Heart right ventricle (tissue), 16 donors: Measurements from ENCODE around the gene HSD11B1L. TPM values are rescaled to one million over a fixed set of nuclear protein-coding genes. Genes with fewer than 3 reads are reported as not detected.

ENCODE experiments used
- ATAC-seq, 8 donors: fragments of 200-7000 bp; cut with Tn5 transposase; one replicate each; pipeline ENCODE4 v1.9.1; 2020; ENCODE audit warnings: mild to moderate bottlenecking in 8 of 8, moderate library complexity in 8 of 8, moderate number of reproducible peaks in 1 of 8
- DNase-seq, 2 donors: peaks; one replicate each; pipeline ENCODE4 v3.0.0-alpha.2; 2020
- H3K27ac ChIP-seq, 10 donors: fragments of 200-600 bp; sonication (generic) in 2 of 10; one replicate each; pipeline versions ENCODE4 v1.5.0 to v1.8.0; 2020 to 2022; ENCODE audit warnings: mild to moderate bottlenecking in 3 of 10
- H3K27me3 ChIP-seq, 7 donors: fragments of 200-600 bp; one replicate each; pipeline ENCODE4 v1.8.0; 2021 to 2022; ENCODE audit warnings: mild to moderate bottlenecking in 2 of 7
- H3K36me3 ChIP-seq, 9 donors: fragments of 200-600 bp; sonication (generic) in 1 of 9; one replicate each; pipeline versions ENCODE4 v1.5.0 to v1.8.0; 2020 to 2022; ENCODE audit warnings: mild to moderate bottlenecking in 2 of 9
- H3K4me1 ChIP-seq, 9 donors: fragments of 200-600 bp; sonication (generic) in 1 of 9; one replicate each; pipeline versions ENCODE4 v1.5.0 to v1.8.0; 2020 to 2022; ENCODE audit warnings: mild to moderate bottlenecking in 4 of 9
- H3K4me3 ChIP-seq, 10 donors: fragments of 200-600 bp; sonication (generic) in 2 of 10; one replicate each; pipeline versions ENCODE4 v1.5.0 to v1.8.0; 2020 to 2022; ENCODE audit warnings: mild to moderate bottlenecking in 7 of 10, moderate library complexity in 2 of 10
- H3K9me3 ChIP-seq, 11 donors: fragments of 200-600 bp in 10 of 11; sonication (generic) in 2 of 11; one replicate each; pipeline versions ENCODE4 v1.5.0 to v1.8.0; 2013 to 2022; ENCODE audit warnings: mild to moderate bottlenecking in 2 of 11, control low read depth in 1 of 11, moderate library complexity in 1 of 11
- CTCF ChIP-seq, 9 donors: fragments of 200-600 bp; sonication (generic) in 2 of 9; IDR thresholded peaks; one replicate each; pipeline versions ENCODE4 v1.5.0 to v1.8.0; 2021 to 2022; ENCODE audit warnings: antibody characterized with exemption in 9 of 9, mild to moderate bottlenecking in 5 of 9, moderate library complexity in 1 of 9
- WGBS, 2 donors: extraction: QIAGEN DNeasy Blood & Tissue Kit; methylation state at CpG; one replicate each; pipeline ENCODE4 v1.1.7; 2013; ENCODE audit warnings: inconsistent platforms in 1 of 2; 5-methylcytosine and 5-hydroxymethylcytosine counted together
- intact Hi-C, 10 donors: fragments of 100-400 bp; cut with DNase I; formaldehyde crosslinking; loops; one replicate each; pipeline versions ENCODE4 v1.11.1 to v1.14.2; 2022
- polyA plus RNA-seq, 2 donors: library from polyadenylated mRNA; stranded (reverse); fragments of 200-250 nt; gene quantifications; one replicate each; pipeline ENCODE4 v1.2.3, GENCODE V29; 2013
- total RNA-seq, 10 donors: library from RNA; stranded (reverse); fragmentation: NEBNext Ultra II Directional in 3 of 10; extraction: Animal tissue kit (Norgen Biotek cat#: 25700) in 3 of 10; gene quantifications; one replicate each; pipeline versions ENCODE4 v1.2.1 to v1.2.4, GENCODE V29; 2021 to 2023
- donor health status: Arrhythmogenic right ventricular cardiomyopathy.
- donor health status: ischemic (EF 13 %, LVEDD 7.1; RV severe dilation, severe dysfunction).
- donor health status: healthy with polysubstance abuse.
- donor health status: DM: no; HTN: yes; CAD: no.
- donor health status: DM: no; HTN: no; CAD: no.
- donor health status: ischemic (EF 25% LVEDD 6.9; RV normal size, moderate dysfunction).
- donor health status: ischemic (EF 25% LVEDD 5.7; RV mildly dilated, moderate dysfunction).
- donor health status: healthy.
- donor health status: DM: yes; HTN: yes; CAD: no.
- donor health status: Ischemic cardiomyopathy.
- donor health status: ischemic (EF 35%, LVEDD 5.7; RV mildly dilated, moderate dysfunction).
- donor health status: nonischemic (EF 11% LVEDD 7.7; RV severe dilation, severe dysfunction).
- donor health status: DM: yes; HTN: yes; CAD: no.
- donor health status: PGD.
- donor health status: ischemic (EF 29% LVEDD 5.4; RV normal size, mild dysfunction).
- donor health status: nonischemic (EF 23%, LVEDD 6.1; RV moderate dilation, normal function).

The HSD11B1L gene
- total and polyA plus RNA-seq, 12 donors: 3.3 to 13.2 (median 4.3) TPM

- intact Hi-C loops: no loop called here
- Histone ChIP-seq H3K9me3 (no peaks in the 10 kb centered on the region), H3K27me3 (no peaks in the 10 kb centered on the region), H3K4me1 (peaks cover 2 to 14% (median 10%) of the 10 kb centered on the region in 9 donors), H3K4me3 (no peak overlapping the region), H3K27ac (no peak overlapping the region), H3K36me3 (peaks cover 7 to 91% (median 61%) of the 10 kb centered on the region in 9 donors)
- no peak for DNase-seq
- 77 to 78% methylated on average over 20 to 25 of the region's 25 CpGs for WGBS, 2 donors
- no peak for TF ChIP-seq CTCF (IDR thresholded peaks at IDR 0.05)
- no peak for ATAC-seq
Measured at GRCh38 chr19:5697022-5697889, 16.4 kb downstream of the HSD11B1L start.

GRCh38 chr19:5697890-5698634 is 17.2 kb downstream of the HSD11B1L start:
- Histone ChIP-seq H3K4me3 (no peak overlapping the region), H3K9me3 (no peaks in the 10 kb centered on the region), H3K27me3 (no peaks in the 10 kb centered on the region), H3K4me1 (peaks cover 0 to 6% (median 2%) of the 10 kb centered on the region in 9 donors), H3K27ac (no peak overlapping the region), H3K36me3 (peaks cover 7 to 86% (median 56%) of the 10 kb centered on the region in 9 donors)
- DNase-seq (no peak), ATAC-seq (no peak)
- 79 to 82% methylated on average over 28 to 30 of the region's 30 CpGs for WGBS, 2 donors
- intact Hi-C loops: no loop called here
- no peak for TF ChIP-seq CTCF (IDR thresholded peaks at IDR 0.05)

GRCh38 chr19:5698635-5699422 is 18.0 kb downstream of the HSD11B1L start:
- 90 to 91% methylated on average over 38 of the region's 38 CpGs for WGBS, 2 donors

More at GRCh38 chr19:5698635-5699422, 18.0 kb downstream of the HSD11B1L start:
- ATAC-seq (no peak), DNase-seq (no peak)
- H3K4me1 ChIP-seq: peaks cover 0 to under 1% (median 0%) of the 10 kb centered on the region in 9 donors
- no peaks in the 10 kb centered on the region for H3K27me3 ChIP-seq
- intact Hi-C loops: no loop called here
- no peak overlapping the region for H3K4me3 ChIP-seq
- H3K27ac ChIP-seq: no peak overlapping the region
- no peaks in the 10 kb centered on the region for H3K9me3 ChIP-seq
- peaks cover 7 to 86% (median 56%) of the 10 kb centered on the region in 9 donors for H3K36me3 ChIP-seq
- no peak for TF ChIP-seq CTCF (IDR thresholded peaks at IDR 0.05)
